Muscle layer of colon (tissue), 2 donors: Measurements from ENCODE around the gene IFT20.
A peak's percentile ranks its signal among the peaks of the same experiment; 100 is the strongest.

Experiments
- H3K27ac ChIP-seq: one replicate; pipeline ENCODE4 v1.7.0; 2013; ENCODE audit warnings: low read depth, mild to moderate bottlenecking, low read length, moderate library complexity
- H3K27me3 ChIP-seq, 2 donors: one replicate each; pipeline ENCODE4 v1.7.0; 2013; ENCODE audit warnings: low read length in 2 of 2, mild to moderate bottlenecking in 2 of 2; ENCODE audit not compliant: insufficient read depth in 2 of 2, control insufficient read depth in 1 of 2
- H3K36me3 ChIP-seq: one replicate; pipeline ENCODE4 v1.7.0; 2013; ENCODE audit warnings: mild to moderate bottlenecking, low read length; ENCODE audit not compliant: insufficient read depth
- H3K4me1 ChIP-seq: one replicate; pipeline ENCODE4 v1.7.0; 2013; ENCODE audit warnings: mild to moderate bottlenecking, low read length; ENCODE audit not compliant: insufficient read depth
- H3K4me3 ChIP-seq, 2 donors: one replicate each; pipeline ENCODE4 v1.7.0; 2013; ENCODE audit warnings: low read length in 2 of 2, low read depth in 1 of 2, mild to moderate bottlenecking in 1 of 2, moderate library complexity in 1 of 2
- H3K9ac ChIP-seq: one replicate; pipeline ENCODE4 v1.7.0; 2013; ENCODE audit warnings: low read length
- H3K9me3 ChIP-seq: one replicate; pipeline ENCODE4 v1.7.0; 2013; ENCODE audit warnings: mild to moderate bottlenecking, low read length
- donor health status: abdominal sarcoma.
- donor health status: Adenocarcinoma of cecum.

The IFT20 gene, protein sequence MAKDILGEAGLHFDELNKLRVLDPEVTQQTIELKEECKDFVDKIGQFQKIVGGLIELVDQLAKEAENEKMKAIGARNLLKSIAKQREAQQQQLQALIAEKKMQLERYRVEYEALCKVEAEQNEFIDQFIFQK

DNA sequence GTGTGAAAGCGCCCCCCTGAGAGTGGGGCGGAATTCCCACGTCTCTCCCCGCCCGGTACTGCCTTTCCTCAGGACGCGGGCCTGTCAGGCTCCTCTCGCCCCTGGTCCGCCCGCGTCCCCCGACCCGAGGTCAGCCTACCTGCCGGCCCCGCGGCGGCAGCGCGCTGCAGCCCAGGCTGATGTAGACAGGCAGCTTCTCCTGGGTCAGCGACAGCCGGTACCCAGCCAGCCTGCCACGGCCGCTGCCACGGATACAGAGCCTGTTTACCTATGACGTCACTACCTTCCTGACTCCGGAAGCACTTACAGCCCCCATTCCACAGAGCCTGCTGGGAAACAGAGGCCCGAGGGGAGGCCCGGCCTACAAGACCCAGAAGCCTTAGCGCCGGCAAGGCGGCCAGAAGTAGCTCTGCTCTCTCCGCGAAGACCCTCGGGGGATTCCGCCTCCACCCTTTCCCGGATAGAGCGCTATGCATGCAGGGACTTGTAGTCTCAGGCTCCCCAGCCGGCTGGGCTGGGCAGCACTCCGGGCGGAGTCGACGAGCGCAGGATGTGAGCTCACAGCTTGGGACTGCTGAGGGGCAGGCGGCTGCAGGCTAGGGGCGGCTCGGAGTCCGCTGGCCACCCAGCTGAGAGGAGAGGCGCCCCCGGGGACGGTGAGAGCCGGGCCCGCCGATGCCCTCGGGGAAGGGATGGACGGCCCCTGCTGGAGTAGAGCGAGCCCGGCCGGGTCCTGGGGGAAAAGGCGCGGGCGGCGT is at the start of gene IFT20, which contains the start of gene TNFAIP1:
TSS of gene IFT20 (minus strand) at position 272 of the 758 bp plus-strand sequence. CDS start 3,487 bp downstream, outside the sequence.
TSS of gene TNFAIP1 (plus strand) at position 561 of the 758 bp plus-strand sequence. CDS start 3,761 bp downstream, outside the sequence.
- H3K36me3 ChIP-seq: peaks cover 30% of the 10 kb centered on the region
- peak within 1 kb of the TSS; percentile 96 for H3K27ac ChIP-seq
- H3K9me3 ChIP-seq: no peaks in the 10 kb centered on the region
- H3K9ac ChIP-seq: peak within 1 kb of the TSS; percentile 66
- peak within 1 kb of the TSS; percentile 93 for H3K4me3 ChIP-seq
- no peaks in the 10 kb centered on the region for H3K27me3 ChIP-seq
- peaks cover 40% of the 10 kb centered on the region for H3K4me1 ChIP-seq

DNA sequence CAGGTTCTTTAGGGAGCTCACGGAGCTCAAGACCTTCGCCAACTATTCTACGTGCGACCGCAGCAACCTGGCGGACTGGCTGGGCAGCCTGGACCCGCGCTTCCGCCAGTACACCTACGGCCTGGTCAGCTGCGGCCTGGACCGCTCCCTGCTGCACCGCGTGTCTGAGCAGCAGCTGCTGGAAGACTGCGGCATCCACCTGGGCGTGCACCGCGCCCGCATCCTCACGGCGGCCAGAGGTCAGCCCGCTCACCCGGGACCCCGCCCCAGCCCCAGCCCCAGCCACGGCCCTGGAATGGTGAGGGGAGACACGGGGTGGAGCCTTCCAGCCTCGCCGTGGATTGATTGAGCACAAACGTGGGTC is 49.7 kb upstream of the IFT20 start:
- Histone ChIP-seq H3K9me3 (no peaks in the 10 kb centered on the region), H3K4me1 (no peaks in the 10 kb centered on the region), H3K27ac (no peak overlapping the region), H3K4me3 (peak overlapping the region in 1 of 2 donors; percentile 14), H3K36me3 (peaks cover 15% of the 10 kb centered on the region), H3K9ac (no peak overlapping the region), H3K27me3 (no peaks in the 10 kb centered on the region)

DNA sequence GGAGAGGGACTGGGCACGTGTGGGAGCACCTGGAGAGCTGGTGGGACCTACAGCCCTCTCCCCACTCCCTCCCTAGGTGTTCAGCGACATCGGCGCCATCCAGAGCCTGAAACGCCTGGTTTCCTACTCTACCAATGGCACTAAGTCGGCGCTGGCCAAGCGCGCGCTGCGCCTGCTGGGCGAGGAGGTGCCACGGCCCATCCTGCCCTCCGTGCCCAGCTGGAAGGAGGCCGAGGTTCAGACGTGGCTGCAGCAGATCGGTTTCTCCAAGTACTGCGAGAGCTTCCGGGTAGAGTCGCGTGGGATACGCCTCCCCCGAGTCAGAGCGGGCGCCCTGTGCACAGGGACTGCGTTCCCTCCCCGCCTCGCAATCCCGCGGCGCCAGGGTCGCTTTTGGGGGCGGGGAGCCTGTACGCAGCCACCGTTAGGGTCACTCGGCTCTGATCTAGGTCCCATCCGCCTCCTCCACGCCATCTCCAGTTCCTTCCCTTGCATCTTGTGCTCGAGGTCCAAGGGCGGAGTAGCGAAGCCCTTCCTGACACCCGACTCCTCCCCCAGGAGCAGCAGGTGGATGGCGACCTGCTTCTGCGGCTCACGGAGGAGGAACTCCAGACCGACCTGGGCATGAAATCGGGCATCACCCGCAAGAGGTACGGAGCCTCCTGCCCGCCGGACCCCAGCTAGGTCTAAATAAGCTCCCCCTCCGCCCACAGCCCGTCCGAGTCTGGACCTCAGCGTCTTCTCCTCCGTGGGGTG is 49.2 kb upstream of the IFT20 start:
- Histone ChIP-seq H3K27me3 (no peaks in the 10 kb centered on the region), H3K9me3 (no peaks in the 10 kb centered on the region), H3K36me3 (peaks cover 11% of the 10 kb centered on the region), H3K27ac (no peak overlapping the region), H3K9ac (no peak overlapping the region), H3K4me1 (no peaks in the 10 kb centered on the region), H3K4me3 (peak overlapping the region in 1 of 2 donors; percentile 14)

DNA sequence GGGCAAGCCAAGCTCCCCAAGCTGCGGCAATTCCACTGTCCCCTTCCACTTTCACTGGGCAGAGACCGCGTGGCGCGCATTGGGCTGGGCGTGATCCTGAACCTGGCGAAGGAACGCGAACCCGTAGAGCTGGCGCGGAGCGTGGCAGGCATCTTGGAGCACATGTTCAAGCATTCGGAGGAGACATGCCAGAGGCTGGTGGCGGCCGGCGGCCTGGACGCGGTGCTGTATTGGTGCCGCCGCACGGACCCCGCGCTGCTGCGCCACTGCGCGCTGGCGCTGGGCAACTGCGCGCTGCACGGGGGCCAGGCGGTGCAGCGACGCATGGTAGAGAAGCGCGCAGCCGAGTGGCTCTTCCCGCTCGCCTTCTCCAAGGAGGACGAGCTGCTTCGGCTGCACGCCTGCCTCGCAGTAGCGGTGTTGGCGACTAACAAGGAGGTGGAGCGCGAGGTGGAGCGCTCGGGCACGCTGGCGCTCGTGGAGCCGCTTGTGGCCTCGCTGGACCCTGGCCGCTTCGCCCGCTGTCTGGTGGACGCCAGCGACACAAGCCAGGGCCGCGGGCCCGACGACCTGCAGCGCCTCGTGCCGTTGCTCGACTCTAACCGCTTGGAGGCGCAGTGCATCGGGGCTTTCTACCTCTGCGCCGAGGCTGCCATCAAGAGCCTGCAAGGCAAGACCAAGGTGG is 46.0 kb upstream of the IFT20 start:
- Histone ChIP-seq H3K9me3 (no peaks in the 10 kb centered on the region), H3K4me3 (no peak overlapping the region)

DNA sequence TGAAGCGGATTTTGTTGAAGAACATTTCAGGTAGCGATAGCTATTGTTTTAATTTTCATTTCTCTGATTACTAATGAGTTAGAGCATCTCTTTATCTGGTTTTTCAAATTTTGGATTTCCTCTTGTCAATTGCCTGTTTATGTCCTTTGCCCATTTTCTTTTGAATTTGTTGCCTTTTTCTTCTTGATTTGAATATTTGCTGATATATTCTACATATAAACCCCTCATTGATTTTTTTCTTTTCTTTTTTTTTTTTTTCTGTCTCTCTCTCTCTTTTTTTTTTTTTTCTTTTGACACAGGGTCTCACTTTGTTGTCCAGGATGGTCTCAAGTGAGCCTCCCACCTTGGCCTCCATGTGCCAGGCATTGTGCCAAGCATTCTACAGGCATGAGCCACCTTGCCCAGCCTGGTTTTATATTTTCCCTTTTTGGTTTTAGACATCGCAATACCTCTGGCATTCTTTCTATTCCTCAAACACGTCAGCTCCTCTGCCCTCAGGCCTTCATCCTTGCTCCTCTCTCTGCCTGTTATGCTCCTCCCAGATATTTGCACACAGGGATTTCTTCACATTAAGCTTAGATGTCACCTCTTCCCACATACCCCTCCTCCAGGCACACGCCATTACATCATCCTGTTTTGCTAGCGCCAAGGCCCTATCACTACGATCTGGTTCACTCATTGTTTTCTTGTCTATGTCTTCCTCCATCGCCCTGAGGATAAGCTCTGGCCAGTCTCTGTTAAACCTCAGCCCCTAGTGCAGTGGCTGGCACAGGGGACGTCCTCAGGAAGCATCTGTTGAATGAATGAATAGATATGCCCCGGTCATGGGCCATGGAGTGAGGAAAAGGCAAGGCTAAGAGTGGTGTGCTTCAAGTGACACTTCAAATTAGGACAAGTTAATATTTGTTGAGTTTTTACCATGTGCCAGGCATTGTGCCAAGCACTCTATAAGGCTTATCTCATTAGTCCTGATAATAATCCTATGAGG is 44.8 kb upstream of the IFT20 start:
- no peaks in the 10 kb centered on the region for H3K27me3 ChIP-seq

More for the DNA sequence above, 46.0 kb upstream of the IFT20 start:
- H3K9ac ChIP-seq: no peak overlapping the region
- no peaks in the 10 kb centered on the region for H3K36me3 ChIP-seq
- H3K4me1 ChIP-seq: no peaks in the 10 kb centered on the region
- no peaks in the 10 kb centered on the region for H3K27me3 ChIP-seq
- H3K27ac ChIP-seq: no peak overlapping the region

DNA sequence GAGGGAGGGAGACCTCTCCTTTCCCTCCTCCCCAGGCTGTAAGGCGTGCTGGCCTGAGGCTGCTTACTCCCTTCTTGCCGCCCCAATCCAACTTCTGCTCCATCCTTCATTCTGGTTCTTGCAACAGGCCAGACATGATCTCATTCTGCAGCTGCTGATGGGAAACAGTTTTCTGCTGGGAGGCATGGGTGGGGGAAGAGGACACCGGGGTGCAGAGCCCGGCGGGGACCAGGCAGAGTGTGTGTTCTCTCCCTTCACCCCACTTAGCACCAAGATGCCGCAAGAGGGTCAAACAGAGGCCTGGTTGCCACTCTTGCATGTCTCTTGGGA is 37.6 kb upstream of the IFT20 start:
- Histone ChIP-seq H3K9ac (peak overlapping the region; percentile 10), H3K27me3 (no peaks in the 10 kb centered on the region), H3K27ac (no peak overlapping the region), H3K4me1 (peaks cover 18% of the 10 kb centered on the region), H3K9me3 (no peaks in the 10 kb centered on the region), H3K36me3 (no peaks in the 10 kb centered on the region), H3K4me3 (peak overlapping the region in 1 of 2 donors; percentile 65)

More for the DNA sequence above, 44.8 kb upstream of the IFT20 start:
- Histone ChIP-seq H3K36me3 (no peaks in the 10 kb centered on the region), H3K9me3 (no peaks in the 10 kb centered on the region), H3K4me1 (no peaks in the 10 kb centered on the region), H3K9ac (no peak overlapping the region), H3K4me3 (no peak overlapping the region), H3K27ac (no peak overlapping the region)

DNA sequence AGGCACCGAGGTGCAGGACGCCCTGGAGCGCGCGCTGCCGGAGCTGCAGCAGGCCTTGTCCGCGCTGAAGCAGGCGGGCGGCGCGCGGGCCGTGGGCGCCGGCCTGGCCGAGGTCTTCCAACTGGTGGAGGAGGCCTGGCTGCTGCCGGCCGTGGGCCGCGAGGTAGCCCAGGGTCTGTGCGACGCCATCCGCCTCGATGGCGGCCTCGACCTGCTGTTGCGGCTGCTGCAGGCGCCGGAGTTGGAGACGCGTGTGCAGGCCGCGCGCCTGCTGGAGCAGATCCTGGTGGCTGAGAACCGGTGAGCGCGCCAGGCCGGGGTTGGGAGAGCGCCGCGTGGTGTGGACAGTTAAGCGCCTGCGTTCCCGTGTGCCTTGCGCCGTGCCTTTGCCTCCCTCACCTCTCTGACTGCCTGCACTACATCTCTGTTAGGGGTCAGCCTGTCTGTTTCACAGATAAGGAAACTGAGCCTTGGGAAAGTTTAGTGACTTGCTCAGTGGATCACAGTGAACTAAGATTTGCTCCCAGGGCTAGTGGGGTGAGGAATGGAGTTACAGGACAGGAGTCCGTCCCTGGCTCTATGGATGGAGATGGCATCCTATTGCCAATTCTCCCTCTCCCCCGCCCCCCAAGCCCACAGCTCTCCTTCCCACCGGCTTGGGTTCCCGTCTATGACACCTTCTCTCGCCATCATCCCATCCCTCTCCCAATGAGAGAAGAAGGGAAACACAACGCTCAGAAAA is 37.1 kb upstream of the IFT20 start:
- H3K4me1 ChIP-seq: peaks cover 18% of the 10 kb centered on the region
- peak overlapping the region; percentile 73 for H3K27ac ChIP-seq
- no peaks in the 10 kb centered on the region for H3K9me3 ChIP-seq
- H3K36me3 ChIP-seq: no peaks in the 10 kb centered on the region
- H3K27me3 ChIP-seq: no peaks in the 10 kb centered on the region
- peak overlapping the region; percentile 58 to 65 for H3K4me3 ChIP-seq
- peak overlapping the region; percentile 10 for H3K9ac ChIP-seq

DNA sequence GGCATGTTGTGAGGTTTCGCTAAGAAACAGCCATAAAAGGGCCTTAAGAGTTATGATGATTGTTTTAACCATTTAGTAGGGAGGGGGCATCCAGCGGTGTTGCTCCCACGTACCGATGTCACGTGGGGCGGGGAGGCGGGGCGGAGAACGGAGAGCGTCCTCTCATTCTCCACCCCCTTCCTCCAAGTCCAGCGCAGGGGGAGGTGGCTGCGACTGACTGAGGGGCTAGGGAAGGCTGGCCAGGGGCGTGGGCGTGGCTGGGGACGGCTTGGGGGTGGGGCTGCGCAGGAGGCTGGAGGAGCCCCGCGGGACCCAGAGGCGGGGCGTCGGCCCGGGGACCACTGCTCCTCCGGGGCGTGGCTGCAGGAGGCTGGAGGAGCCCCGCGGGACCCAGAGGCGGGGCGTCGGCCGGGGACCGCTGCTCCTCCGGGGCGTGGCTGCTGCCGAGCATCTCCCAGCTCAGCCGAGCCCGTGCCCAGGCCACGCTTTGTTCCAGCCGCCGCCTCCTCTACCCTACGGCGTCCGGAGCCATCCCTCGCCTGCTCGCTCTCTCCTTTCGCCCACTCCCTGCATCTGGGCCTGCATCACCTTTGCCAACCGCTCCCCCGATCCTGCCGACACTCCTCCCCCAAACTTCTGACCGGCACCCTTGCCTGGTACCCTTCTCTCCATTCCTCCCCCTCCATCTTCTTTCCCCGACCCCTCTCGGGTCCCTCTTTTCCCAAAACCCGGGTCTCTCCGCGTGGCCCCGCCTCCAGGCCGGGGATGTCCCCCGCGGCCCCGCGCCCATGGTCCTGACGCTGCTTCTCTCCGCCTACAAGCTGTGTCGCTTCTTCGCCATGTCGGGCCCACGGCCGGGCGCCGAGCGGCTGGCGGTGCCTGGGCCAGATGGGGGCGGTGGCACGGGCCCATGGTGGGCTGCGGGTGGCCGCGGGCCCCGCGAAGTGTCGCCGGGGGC is 36.3 kb upstream of the IFT20 start, which contains the start of gene SARM1:
TSS of gene SARM1 (plus strand) at position 450 of the 958 bp plus-strand sequence. CDS start at position 789, 339 bp downstream.
- Histone ChIP-seq H3K4me3 (peak within 1 kb of the TSS; percentile 58 to 65), H3K36me3 (no peaks in the 10 kb centered on the region), H3K27me3 (no peaks in the 10 kb centered on the region), H3K9me3 (no peaks in the 10 kb centered on the region), H3K27ac (peak within 1 kb of the TSS; percentile 73), H3K4me1 (peaks cover 18% of the 10 kb centered on the region), H3K9ac (peak within 1 kb of the TSS; percentile 10)

DNA sequence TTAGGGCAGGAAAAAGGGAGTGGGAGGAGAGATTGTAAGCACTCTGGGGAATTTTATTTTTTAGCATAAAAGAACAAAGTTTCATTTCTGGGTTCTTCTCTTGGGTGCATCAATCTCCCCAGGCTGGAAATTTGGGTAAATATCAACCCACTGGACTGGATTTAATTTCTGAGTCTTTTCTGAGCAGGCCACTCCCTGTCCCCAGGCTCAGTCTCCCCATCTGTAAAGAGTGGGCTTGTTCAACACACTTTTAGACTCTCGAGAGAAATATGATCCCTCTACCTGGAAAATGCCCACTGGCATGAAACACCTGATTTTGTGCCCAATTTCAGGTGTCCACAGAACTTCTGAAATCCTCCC is 35.5 kb upstream of the IFT20 start:
- H3K36me3 ChIP-seq: no peaks in the 10 kb centered on the region
- no peak overlapping the region for H3K9ac ChIP-seq
- no peaks in the 10 kb centered on the region for H3K27me3 ChIP-seq
- peaks cover 18% of the 10 kb centered on the region for H3K4me1 ChIP-seq
- peak overlapping the region; percentile 48 for H3K27ac ChIP-seq
- H3K4me3 ChIP-seq: peak overlapping the region in 1 of 2 donors; percentile 65
- no peaks in the 10 kb centered on the region for H3K9me3 ChIP-seq
